Peyer's patch (tissue), 4 donors: ENCODE results near the gene LZTS2. TPM values are rescaled to one million over a fixed set of nuclear protein-coding genes. Genes with fewer than 3 reads are reported as not detected.

Experiments
- DNase-seq, 3 donors: peaks; one replicate each; pipeline ENCODE4 v3.0.0-alpha.2; 2017 to 2019
- H3K27ac ChIP-seq, 4 donors: fragments of 200-600 bp; sonication (generic); one replicate each; pipeline ENCODE4 v1.5.1; 2016 to 2019
- H3K27me3 ChIP-seq, 2 donors: fragments of 200-600 bp; sonication (generic); one replicate each; pipeline ENCODE4 v1.5.1; 2019
- H3K36me3 ChIP-seq, 3 donors: fragments of 200-600 bp; sonication (generic); one replicate each; pipeline ENCODE4 v1.5.1; 2016 to 2019
- H3K4me1 ChIP-seq, 4 donors: fragments of 200-600 bp; sonication (generic); one replicate each; pipeline ENCODE4 v1.5.1; 2016 to 2019
- H3K4me3 ChIP-seq, 4 donors: fragments of 200-600 bp; sonication (generic); 1 replicate in 3 of 4; 2 replicates in 1 of 4; pipeline ENCODE4 v1.5.1; 2016 to 2019; ENCODE audit warnings: mild to moderate bottlenecking in 1 of 4
- H3K9me3 ChIP-seq, 4 donors: fragments of 200-600 bp; sonication (generic); one replicate each; pipeline ENCODE4 v1.5.1; 2016 to 2019; ENCODE audit warnings: mild to moderate bottlenecking in 1 of 4
- CTCF ChIP-seq, 6 experiments: fragments of 450-650 bp in 4 of 6; fragments of 200-600 bp in 2 of 6; sonication (generic) in 1 of 6; IDR thresholded peaks; one replicate each; pipeline ENCODE4 v1.5.1; 2017 to 2019; ENCODE audit warnings: antibody characterized with exemption in 6 of 6, mild to moderate bottlenecking in 3 of 6, moderate library complexity in 1 of 6
- POLR2A ChIP-seq, 2 donors: fragments of 450-650 bp; IDR thresholded peaks; one replicate each; pipeline ENCODE4 v1.5.1; 2017; ENCODE audit warnings: antibody characterized with exemption in 2 of 2, mild to moderate bottlenecking in 2 of 2, moderate library complexity in 2 of 2
- total RNA-seq, 4 donors: library from RNA; depleted of rRNA; stranded (reverse); fragments of >200 nt; gene quantifications; one replicate each; pipeline ENCODE4 v1.1.0, GENCODE V29; 2016

LZTS2 gene
- total RNA-seq, 4 donors from 2014 or later: 28.0 to 57.4 (median 47.1) TPM

- DNase-seq: peak in 2 of 3 donors; percentile 31 to 44
- no peak for TF ChIP-seq CTCF (IDR thresholded peaks at IDR 0.05)
- TF ChIP-seq POLR2A (IDR thresholded peaks at IDR 0.05): peak in 1 of 2 donors; percentile 13
- Histone ChIP-seq H3K36me3 (peaks cover 0 to 38% (median 0%) of the 10 kb centered on the region in 3 donors), H3K27ac (no peak overlapping the region), H3K27me3 (no peaks in the 10 kb centered on the region), H3K9me3 (no peaks in the 10 kb centered on the region), H3K4me3 (no peak overlapping the region), H3K4me1 (peaks cover 0 to 24% (median 16%) of the 10 kb centered on the region in 4 donors)
These were observed 15.5 kb upstream of the LZTS2 start for GRCh38 chr10:100983868-100984671.

- TF ChIP-seq CTCF (IDR thresholded peaks at IDR 0.05): no peak
- TF ChIP-seq POLR2A (IDR thresholded peaks at IDR 0.05): peak in 1 of 2 donors; percentile 1
- peaks cover 0 to 32% (median 0%) of the 10 kb centered on the region in 3 donors for H3K36me3 ChIP-seq
- H3K27ac ChIP-seq: no peak overlapping the region
- DNase-seq: peak in 2 of 3 donors; percentile 37 to 43
- H3K27me3 ChIP-seq: no peaks in the 10 kb centered on the region
- H3K4me3 ChIP-seq: no peak overlapping the region
- H3K9me3 ChIP-seq: no peaks in the 10 kb centered on the region
- H3K4me1 ChIP-seq: peaks cover 0 to 24% (median 16%) of the 10 kb centered on the region in 4 donors
These were observed 14.9 kb upstream of the LZTS2 start for GRCh38 chr10:100984672-100985177.

- Histone ChIP-seq H3K9me3 (no peaks in the 10 kb centered on the region), H3K27me3 (no peaks in the 10 kb centered on the region), H3K4me3 (no peak overlapping the region), H3K4me1 (peaks cover 0 to 24% (median 16%) of the 10 kb centered on the region in 4 donors), H3K36me3 (peaks cover 0 to 26% (median 0%) of the 10 kb centered on the region in 3 donors), H3K27ac (no peak overlapping the region)
- peak in 1 of 3 donors; percentile 16 for DNase-seq
- TF ChIP-seq CTCF (IDR thresholded peaks at IDR 0.05) (no peak), POLR2A (IDR thresholded peaks at IDR 0.05) (no peak)
These were observed 14.3 kb upstream of the LZTS2 start for GRCh38 chr10:100985336-100985735.

- no peaks in the 10 kb centered on the region for H3K9me3 ChIP-seq
- H3K27me3 ChIP-seq: no peaks in the 10 kb centered on the region
- TF ChIP-seq CTCF (IDR thresholded peaks at IDR 0.05): no peak
- peak in 1 of 2 donors; percentile 4 for TF ChIP-seq POLR2A (IDR thresholded peaks at IDR 0.05)
- peaks cover 0 to 25% (median 0%) of the 10 kb centered on the region in 3 donors for H3K36me3 ChIP-seq
- H3K4me3 ChIP-seq: peak overlapping the region; percentile 87 to 92 (median 91)
- H3K27ac ChIP-seq: peak overlapping the region in 3 of 4 donors; percentile 80 to 92 (median 84)
- H3K4me1 ChIP-seq: peaks cover 0 to 24% (median 16%) of the 10 kb centered on the region in 4 donors
- peak in 1 of 3 donors; percentile 57 for DNase-seq
These were observed 13.0 kb upstream of the LZTS2 start for GRCh38 chr10:100986623-100986951.

GRCh38 chr10:100986952-100987684, 12.5 kb upstream of the LZTS2 start, which contains the start of the genes MRPL43 and TWNK:
Gene MRPL43 (minus strand): TSS chr10:100987497. CDS start chr10:100987443, 54 bp downstream.
Gene TWNK (plus strand): TSS chr10:100987543. CDS start chr10:100988211, 668 bp downstream.
- peaks cover 0 to 25% (median 0%) of the 10 kb centered on the region in 3 donors for H3K36me3 ChIP-seq
- DNase-seq: peak; percentile 82 to 93 (median 90)
- H3K27me3 ChIP-seq: no peaks in the 10 kb centered on the region
- H3K4me1 ChIP-seq: peaks cover 0 to 24% (median 16%) of the 10 kb centered on the region in 4 donors
- TF ChIP-seq POLR2A (IDR thresholded peaks at IDR 0.05) (peak; percentile 34 to 47), CTCF (IDR thresholded peaks at IDR 0.05) (no peak)
- no peaks in the 10 kb centered on the region for H3K9me3 ChIP-seq
- H3K27ac ChIP-seq: peak within 1 kb of the TSS; percentile 71 to 92 (median 82)
- peak within 1 kb of the TSS; percentile 87 to 92 (median 91) for H3K4me3 ChIP-seq
